GM21825 (cell line): ENCODE results near the gene CPED1.
"Not testable (repeated sequence)": the region's sequence is repeated elsewhere in the genome, so short reads cannot be mapped to it uniquely, and the experiment has no call there.

Experiments
- ATAC-seq: cut with Tn5 transposase; IDR thresholded peaks from one replicate; pipeline ENCODE4 v1.9.1; 2021; ENCODE audit warnings: mild to moderate bottlenecking, moderate library complexity; ENCODE audit not compliant: unreplicated experiment

CPED1 gene

DNA sequence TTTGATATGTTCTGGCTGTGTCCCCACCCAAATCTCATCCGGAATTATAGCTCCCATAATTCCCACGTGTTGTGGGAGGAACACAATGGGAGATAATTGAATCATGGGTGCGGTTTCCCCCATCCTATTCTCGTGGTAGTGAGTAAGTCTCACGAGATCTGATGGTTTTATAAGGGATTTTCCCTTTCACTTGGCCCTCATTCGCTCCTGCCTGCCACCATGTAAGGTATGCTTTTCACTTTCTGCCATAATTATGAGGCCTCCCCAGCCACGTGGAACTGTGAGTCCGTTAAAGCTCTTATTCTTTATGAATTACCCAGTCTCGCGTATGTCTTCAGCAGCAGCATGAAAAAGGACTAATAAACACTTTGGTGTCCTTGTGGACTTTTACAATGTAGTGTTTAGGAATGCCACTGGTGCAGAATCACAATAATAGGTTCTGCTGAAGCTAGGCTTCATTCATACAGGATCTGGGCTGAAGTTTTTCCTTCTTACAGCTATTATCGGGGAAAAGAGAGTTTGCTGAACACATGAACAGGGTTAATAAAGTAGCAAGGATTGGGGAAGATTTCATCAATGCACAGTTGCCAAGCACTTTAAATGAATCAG, 74.3 kb downstream of the CPED1 start:
- ATAC-seq = no peak

DNA sequence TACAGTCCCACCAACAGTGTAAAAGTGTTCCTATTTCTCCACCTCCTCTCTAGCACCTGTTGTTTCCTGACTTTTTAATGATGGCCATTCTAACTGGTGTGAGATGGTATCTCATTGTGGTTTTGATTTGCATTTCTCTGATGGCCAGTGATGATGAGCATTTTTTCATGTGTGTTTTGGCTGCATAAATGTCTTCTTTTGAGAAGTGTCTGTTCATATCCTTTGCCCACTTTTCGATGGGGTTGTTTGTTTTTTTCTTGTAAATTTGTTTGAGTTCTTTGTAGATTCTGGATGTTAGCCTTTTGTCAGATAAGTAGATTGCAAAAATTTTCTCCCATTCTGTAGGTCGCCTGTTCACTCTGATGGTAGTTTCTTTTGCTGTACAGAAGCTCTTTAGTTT, 79.2 kb downstream of the CPED1 start:
- ATAC-seq = not testable (repeated sequence)

DNA sequence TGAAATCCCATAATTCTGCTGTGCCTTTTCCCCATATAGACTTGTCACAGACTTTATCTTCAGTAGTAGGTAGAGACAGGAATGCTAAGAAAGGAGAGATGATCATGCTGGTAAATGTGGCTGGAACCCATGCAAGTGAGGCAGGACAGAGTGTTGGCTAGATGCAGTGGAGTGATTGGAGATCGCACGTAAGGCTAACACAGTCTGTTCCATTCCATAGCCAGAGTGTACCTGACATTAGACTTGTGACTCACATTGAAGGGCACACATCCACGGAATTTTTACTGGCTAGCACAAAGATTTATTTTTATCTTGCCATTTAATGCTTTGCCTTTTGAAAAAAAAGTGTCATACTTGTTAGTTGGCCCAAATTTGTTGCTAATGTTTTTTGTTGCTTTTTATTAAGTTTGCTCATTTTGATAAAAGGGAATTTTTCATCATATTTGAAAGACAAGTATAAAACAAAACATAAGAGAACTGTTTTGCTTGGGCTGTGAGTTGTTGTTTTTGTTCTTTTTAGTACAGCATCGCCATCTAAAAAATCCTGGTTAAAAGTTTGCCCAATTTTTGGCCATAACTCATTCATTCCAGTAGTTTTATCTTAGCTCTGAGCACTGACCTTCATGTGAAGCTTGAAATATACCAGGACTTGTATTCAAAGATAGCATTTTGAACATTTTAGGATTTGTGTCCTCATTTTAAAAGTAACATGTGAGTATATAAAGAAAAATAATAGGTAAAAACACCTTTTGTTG, 81.0 kb downstream of the CPED1 start:
- ATAC-seq = no peak

DNA sequence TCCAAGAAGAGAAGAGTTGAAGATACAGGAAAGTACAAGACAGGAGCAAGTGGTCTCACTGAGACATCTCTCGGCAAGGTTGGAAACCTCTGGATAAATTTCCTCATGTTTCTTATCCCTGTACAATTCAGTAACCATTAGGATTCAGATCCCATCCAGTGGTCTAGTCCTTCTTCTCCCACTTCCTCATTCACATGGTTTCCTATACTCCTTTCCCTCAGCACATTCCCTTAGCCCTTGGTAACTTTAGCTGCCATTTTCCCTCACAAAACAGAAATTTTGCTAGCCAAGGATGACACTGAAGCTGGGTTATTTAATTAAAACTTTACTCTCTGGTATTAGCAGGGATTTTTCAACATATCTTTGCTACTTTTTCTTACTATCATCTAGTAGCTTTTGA, 82.6 kb downstream of the CPED1 start:
- ATAC-seq = no peak

DNA sequence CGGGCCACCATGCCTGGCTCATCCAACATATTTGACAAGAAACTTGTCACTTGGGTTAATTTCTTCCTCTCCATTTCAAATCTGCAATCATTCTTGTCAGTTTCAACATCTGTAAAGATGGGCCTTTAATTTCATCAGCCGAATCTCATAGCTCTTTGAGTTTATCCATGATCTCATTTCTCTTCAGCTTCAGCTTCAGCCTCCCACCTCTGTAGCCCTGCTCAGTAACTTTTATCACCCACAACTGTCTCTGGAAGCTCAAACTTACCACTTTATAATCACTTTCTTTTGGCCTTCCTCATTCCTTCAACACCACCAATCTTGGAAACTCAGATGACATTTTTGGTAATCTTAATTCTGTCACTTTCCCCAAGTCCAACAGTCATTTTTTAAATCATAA, 83.2 kb downstream of the CPED1 start:
- ATAC-seq = no peak

DNA sequence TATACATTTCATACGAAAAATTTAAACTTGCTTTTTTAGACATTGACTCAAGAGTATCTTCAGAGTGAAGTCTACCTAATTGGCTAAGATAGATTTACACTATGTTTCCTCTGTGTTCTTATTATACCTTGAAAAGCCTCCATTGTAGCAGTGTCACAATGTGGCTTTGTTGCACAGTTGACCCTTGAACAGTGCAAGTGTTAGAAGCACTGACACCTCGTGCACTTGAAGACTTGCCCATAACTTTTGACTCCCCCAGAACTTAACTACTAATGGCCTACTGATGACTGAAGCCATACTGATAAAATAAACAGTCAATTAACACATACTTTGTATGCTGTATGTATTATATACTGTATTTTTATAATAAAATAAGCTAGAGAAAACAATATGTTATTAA, 84.3 kb downstream of the CPED1 start:
- no peak for ATAC-seq

DNA sequence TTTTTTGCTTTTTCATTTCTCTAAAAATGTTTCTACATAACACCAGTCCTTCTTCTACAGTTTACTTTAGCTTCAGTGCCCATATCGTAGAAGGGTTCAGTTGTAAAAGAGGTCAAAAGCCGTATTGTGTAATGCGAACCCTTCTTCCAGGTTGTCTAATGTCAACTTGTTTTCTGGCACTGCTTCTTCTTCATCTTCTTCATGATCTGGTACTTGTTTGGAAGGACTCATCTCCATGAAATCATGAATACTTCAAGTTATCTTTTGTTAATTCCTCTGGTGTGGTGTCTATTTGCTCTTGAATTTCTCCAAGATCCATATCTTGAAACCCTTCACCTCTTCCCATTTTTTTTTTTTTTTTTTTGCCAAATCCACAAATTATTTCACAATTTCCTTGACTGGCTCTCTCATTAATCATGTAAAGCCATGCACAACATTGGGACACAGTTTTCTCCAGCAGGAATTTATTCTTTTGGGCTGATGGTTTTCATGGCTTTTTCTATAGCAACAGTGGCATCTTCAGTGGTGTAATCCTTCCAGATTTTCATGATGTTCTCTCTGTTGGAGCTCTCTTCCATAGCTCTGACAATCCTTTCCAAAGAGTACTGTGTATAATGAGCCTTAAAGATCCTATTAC, 85.1 kb downstream of the CPED1 start:
- ATAC-seq = no peak

DNA sequence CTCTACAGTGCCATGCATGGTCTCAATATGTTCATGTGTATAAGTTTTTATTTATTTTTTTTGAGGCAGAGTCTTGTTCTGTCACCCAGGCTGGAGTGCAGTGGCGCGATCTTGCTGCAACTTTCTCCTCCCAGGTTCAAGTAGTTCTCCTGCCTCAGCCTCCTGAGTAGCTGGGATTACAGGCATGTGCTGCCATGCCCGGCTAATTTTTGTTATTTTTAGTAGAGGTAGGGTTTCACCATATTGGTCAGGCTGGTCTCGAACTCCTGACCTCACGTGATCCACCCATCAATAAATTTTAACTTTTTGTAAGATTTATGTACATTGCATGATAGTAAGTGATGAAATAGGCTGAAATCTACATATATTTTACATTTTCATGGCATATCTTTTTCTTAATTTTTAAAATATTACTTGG, 86.9 kb downstream of the CPED1 start:
- ATAC-seq = not testable (repeated sequence)

DNA sequence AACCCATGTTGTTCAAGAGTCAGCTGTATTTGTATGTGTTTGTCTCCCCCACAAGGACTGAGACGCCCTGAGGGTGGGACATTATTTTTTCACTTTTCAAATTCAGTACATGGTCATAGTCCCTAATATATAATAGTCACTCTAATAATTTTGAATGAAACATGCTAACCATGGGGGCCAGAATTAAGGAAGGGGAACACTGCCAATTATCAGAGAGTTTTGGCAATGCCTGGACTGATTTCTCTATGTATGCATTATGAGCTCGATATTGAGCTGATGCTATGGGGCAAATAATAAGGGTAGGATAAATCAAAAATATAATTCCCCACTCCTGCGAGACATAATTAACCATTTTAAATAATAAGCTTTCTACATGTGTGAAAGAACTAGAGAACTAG, 87.4 kb downstream of the CPED1 start:
- no peak for ATAC-seq

DNA sequence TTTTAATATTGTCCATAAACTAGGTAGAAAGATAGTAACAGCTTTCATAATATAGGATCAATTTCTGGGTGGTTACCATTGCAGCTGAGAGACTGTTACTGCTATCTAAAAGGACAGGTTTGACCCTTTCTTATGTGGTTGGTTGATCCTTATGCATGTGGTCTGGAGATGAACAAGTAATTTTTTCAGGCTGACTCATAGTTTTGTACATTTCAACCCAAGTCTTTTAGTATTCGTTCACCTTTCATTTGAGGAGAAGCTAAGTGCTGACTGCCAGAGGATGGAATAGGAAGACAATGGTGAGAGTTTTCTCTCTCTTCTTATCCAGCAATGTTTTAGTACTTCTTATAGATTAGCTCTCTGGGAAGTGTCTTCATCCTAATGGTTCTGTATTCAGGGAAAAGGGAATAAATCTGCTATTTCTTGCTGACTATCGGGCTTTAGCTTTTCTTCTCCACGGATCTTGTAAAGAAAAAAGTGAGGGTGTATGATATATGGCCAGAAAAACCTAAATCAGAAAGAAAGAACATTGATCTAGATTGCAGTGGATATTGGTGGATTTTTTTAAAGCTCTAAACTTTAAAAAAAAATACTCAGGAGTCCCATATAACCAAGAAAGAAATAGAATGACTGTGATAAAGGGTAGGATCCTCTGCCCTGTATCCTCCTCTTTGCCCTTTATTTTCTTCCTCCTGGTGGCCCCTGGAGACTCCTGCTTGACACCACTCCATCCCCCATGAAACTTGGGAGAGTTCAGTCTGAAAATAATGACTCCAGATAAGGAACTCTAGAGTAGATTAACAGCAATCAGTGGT, 88.0 kb downstream of the CPED1 start:
- ATAC-seq = no peak

DNA sequence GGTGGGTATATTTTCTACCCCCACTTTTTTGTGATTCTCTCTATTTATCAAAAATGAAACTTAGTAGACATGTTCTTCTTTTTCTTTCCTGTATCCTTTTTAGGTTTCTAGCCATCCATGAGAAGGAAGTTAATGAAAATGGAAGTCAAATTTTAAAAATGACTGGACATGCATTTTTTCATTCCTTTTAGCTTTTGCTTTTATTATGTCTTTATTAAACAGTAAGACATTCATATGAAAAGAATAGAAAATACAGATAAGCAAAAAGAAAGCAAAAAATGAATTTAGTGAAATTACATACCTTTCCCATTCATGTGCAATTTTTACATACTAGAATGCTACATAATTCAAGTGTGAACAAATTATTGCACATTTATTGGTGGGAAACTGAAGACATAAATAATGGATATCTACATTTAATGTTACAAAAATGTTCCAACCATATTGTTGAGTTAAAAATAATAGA, 88.7 kb downstream of the CPED1 start:
- no peak for ATAC-seq

DNA sequence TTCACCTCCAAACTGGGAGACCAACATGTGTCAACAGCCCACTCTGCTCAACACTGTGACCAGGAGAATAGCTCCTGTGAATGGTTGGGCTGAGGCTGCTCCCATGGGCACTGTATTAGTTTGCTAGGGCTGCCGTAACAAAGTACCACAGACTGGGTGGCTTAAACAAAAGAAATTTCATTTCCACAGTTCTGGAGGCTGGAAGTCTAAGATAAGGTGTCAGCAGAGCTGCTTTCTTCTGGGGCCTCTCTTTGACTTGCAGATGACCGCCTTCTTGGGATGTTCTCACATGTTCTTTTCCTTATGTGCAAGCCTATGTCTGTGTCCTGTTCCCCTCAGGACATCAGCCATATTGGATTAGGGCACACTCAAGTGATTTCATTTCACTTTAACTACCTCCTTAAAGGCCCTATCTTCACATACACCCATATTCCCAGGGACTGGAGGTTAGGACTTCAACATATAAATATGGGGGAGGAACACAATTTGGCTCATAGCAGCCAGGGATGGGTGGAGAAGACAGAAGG, 90.3 kb downstream of the CPED1 start:
- no peak for ATAC-seq

DNA sequence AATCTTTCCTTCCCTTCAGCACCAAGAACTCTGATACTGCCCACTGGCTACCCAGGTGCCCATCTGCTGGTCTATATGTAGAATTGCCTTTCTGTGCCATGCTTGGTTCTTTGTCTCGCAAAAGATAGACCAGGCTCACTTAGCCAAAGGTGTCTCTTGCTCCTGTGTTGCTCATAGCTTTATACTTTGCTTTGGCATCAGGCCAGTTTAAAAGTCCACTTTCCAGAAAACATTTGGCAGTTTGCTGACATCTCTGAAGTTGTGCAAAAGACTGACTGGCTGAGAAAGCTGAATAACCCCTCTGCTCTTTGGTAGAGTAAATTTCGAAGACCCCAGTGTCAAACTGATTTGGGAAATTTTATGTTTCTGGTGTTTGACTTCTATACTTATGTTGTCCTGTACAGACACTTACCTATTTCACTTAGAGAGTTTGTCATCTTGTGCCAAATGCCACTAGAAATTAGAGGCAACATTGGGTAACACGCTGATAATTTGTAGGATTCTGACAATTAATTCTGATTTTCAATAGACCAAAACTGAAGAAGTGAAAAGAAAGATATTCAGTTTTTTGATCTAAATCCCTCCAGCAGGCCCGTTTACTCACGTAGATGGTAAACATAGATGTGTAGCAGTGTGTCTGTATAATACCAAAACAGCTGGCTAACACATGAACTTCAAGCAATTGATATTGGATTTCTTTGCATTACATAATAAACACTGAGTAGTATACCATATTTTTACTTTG, 91.1 kb downstream of the CPED1 start:
- no peak for ATAC-seq

DNA sequence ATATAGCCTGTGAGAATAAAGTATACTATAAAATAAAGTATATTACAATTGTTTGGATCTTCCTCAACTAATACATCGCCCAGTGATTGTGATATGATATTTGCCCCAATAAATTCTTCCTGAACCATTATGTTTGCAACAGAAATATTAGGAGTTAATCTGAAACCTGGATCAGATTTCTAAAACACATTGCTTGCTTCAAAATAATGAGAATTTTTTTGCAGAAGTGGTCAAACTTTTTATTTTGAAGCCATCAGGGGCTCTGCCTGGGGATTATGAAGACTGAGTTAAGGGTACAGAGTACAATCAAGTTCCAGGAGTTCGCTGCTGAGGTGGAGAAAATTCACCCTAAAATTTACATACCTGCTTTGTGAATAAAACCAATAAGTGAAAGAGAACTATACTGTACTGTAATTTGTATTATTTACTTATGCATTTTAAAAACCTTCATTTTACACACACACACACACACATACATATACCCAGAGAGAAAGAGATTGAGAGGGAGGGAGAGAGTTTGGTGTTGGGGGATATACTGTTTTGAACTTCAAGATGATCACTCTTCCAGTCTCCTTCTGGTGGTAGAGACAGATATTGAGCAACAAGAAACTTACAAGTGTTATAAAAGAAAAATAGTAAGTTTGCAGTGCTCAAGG, 91.9 kb downstream of the CPED1 start:
- ATAC-seq = no peak

DNA sequence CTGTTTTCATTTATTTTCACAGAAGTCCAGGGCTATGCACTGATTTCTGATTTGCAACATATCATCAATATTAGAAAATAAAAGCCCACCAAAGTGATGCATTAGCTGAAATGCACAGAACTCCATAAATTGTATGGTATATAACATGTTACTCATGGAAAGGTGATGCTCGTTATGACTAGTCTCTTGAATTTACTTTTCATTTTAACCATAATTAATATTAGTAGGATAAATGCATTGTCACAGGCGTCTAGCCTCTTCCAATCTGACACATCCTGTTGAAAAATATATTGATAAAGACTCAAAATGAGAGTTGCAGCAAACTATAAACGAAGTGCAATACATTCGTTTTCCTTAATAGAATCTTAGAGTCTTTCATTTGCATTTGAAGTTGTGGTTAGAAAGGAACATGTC, 92.4 kb downstream of the CPED1 start:
- no peak for ATAC-seq

DNA sequence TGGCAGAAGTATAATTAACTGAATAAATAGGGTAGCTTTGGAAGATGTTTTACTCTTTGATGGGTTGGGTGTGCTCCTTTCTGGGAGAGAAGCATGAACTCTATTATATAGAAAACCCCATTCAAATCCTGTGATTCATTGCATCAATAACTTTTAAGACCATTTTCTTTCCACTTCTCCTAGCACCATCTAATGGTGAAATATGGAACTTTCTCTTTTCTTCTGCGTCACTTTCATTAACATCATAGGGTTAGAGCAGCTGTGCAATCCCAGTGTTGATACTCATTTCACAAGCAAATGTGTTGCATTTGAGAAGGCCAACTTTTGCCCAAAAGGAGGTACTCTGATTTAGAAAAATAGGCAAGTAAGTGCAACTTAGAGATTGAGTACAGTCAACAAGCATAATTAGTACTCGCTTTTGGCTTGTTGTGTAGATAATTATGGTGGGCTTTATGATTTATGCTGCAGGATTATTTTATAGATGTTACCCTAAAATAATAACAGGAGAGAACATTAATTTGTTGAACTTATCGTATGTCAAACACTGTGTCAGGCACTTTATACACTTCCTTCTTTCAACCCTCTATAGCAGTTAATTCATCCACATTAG, 92.9 kb downstream of the CPED1 start:
- peak; percentile 80 for ATAC-seq

DNA sequence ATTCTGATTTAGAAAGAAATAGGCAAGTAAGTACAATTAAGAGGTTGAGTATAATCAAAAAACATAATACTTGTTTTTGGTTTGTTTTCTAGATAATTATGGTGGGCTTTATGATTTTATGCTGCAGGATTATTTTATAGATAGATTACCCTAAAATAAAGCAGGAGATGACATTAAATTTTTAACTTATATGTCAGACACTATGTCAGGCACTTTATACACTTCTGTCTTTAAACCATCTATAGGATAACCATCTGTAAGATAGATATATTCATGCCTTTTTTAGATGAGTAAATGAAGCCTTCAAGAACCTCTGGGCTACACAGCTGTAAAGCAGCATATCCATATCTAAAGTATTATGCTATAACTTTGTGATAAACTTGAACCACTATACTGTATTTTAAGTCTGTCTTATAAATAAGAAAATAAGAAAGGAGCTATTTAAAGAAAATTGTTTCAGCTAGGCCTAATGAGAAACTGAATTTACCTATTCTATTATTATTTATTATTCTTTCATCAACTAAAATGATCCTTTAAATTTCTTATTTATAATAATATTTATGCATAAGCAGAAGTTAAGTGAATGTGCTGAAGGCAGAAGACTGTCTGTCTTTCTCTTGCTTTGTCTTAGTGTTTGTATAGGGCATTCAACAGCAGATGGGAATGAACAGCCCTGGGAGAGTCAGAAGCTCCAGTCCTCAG, 94.0 kb downstream of the CPED1 start:
- ATAC-seq = no peak

DNA sequence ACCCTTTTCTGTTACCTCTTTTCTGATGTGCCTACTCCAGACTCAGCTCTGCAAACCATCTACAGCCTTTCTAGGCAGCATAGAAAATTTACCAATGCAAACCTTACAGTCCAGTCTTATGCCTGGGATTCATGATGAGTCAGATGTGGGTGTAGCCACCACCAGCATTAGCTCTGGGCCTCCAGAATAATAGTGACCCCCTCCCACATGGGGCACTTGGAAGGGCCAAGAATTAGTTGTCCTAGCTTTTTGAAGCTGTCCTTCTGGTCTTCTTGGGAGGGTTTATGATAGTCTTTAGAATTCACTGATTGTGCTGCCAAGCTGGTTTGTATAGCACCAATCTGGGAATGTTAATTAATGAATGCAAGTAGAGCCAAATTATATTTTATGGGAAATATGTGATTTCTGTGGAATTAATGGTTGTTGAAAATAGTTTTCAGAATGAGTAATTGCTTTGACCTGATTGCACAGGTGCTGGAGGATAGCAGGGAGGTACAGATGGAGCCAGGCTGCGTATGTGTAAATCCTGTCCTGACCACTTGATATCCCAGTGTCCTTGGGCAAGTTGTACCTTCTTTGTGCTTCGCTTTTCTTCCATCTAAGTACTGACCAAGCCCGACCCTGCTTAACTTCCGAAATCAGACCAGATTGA, 94.8 kb downstream of the CPED1 start:
- no peak for ATAC-seq
